GM23338 (cell line): ENCODE data around the gene TMEM218. TPM values are rescaled to one million over a fixed set of nuclear protein-coding genes. Genes with fewer than 3 reads are reported as not detected.

ENCODE experiments used
- ATAC-seq: fragments of 200-7000 bp; cut with Tn5 transposase; 3 replicates; pipeline ENCODE4 v1.9.1; 2020
- DNase-seq: peaks from one replicate; pipeline ENCODE4 v3.0.0-alpha.2; 2015; ENCODE audit warnings: low spot score
- H2AFZ ChIP-seq: fragments of 200-600 bp; sonication (generic); 2 replicates; pipeline ENCODE4 v1.8.0; 2016; ENCODE audit warnings: antibody characterized with exemption, mild to moderate bottlenecking, moderate library complexity
- H3F3A ChIP-seq: fragments of 200-600 bp; sonication (generic); replicated peaks from 2 replicates; pipeline ENCODE4 v1.8.0; 2017; ENCODE audit warnings: antibody characterized with exemption, mixed run types, low read depth
- H3K27ac ChIP-seq: fragments of 200-600 bp; sonication (generic); 2 replicates; pipeline ENCODE4 v1.6.1; 2016; ENCODE audit warnings: low read depth
- H3K27me3 ChIP-seq: fragments of 200-600 bp; sonication (generic); 2 replicates; pipeline ENCODE4 v1.8.0; 2016; ENCODE audit warnings: mild to moderate bottlenecking, mixed run types, moderate library complexity; ENCODE audit not compliant: insufficient read depth
- H3K36me3 ChIP-seq: fragments of 200-600 bp; sonication (generic); 2 replicates; pipeline ENCODE4 v1.8.0; 2016; ENCODE audit warnings: mild to moderate bottlenecking; ENCODE audit not compliant: insufficient read depth
- H3K4me1 ChIP-seq: fragments of 200-600 bp; sonication (generic); 2 replicates; pipeline ENCODE4 v1.8.0; 2016; ENCODE audit warnings: mild to moderate bottlenecking, moderate library complexity; ENCODE audit not compliant: insufficient read depth
- H3K4me2 ChIP-seq: fragments of 200-600 bp; sonication (generic); 2 replicates; pipeline ENCODE4 v1.7.1; 2017; ENCODE audit warnings: mixed run types
- H3K4me3 ChIP-seq: fragments of 200-600 bp; sonication (generic); 2 replicates; pipeline ENCODE4 v1.6.1; 2016; ENCODE audit warnings: mixed run types
- H3K79me2 ChIP-seq: fragments of 200-600 bp; sonication (generic); replicated peaks from 2 replicates; pipeline ENCODE4 v1.8.0; 2017; ENCODE audit warnings: mild to moderate bottlenecking; ENCODE audit not compliant: insufficient read depth
- H3K9me2 ChIP-seq: fragments of 200-600 bp; sonication (generic); 2 replicates; pipeline ENCODE4 v1.8.0; 2017; ENCODE audit not compliant: insufficient read depth
- H4K20me1 ChIP-seq: fragments of 200-600 bp; sonication (generic); replicated peaks from 2 replicates; pipeline ENCODE4 v1.8.0; 2017; ENCODE audit warnings: mild to moderate bottlenecking; ENCODE audit not compliant: insufficient read depth
- H3K27ac Mint-ChIP-seq: 2 replicates; pipeline ENCODE4 v1.8.0; 2020; ENCODE audit warnings: inconsistent platforms, mild to moderate bottlenecking, moderate library complexity, mixed read lengths
- H3K27me3 Mint-ChIP-seq: 3 replicates; pipeline ENCODE4 v1.8.0; 2022; ENCODE audit warnings: low read depth, mild to moderate bottlenecking, moderate library complexity, mixed read lengths, inconsistent platforms; ENCODE audit not compliant: insufficient read depth, poor library complexity
- H3K36me3 Mint-ChIP-seq: 3 replicates; pipeline ENCODE4 v1.8.0; 2021; ENCODE audit warnings: low read depth, mild to moderate bottlenecking, inconsistent platforms, moderate library complexity, mixed read lengths
- H3K4me1 Mint-ChIP-seq: 3 replicates; pipeline ENCODE4 v1.8.0; 2020; ENCODE audit warnings: mild to moderate bottlenecking, inconsistent platforms, mixed read lengths
- H3K4me3 Mint-ChIP-seq: 3 replicates; pipeline ENCODE4 v1.8.0; 2021; ENCODE audit warnings: moderate library complexity, mild to moderate bottlenecking, inconsistent platforms, mixed read lengths
- H3K9me3 Mint-ChIP-seq: 3 replicates; pipeline ENCODE4 v1.8.0; 2020; ENCODE audit warnings: moderate library complexity, mild to moderate bottlenecking, inconsistent platforms, mixed read lengths
- EZH2 ChIP-seq: fragments of 200-600 bp; sonication (generic); IDR thresholded peaks from one replicate; pipeline ENCODE4 v1.8.0; 2017; ENCODE audit warnings: antibody characterized with exemption, mild to moderate bottlenecking, low read depth; ENCODE audit not compliant: unreplicated experiment
- NANOG ChIP-seq: IDR thresholded peaks from 2 replicates; pipeline ENCODE4 v1.6.1; 2016; ENCODE audit warnings: antibody characterized with exemption, borderline replicate concordance
- POLR2AphosphoS5 ChIP-seq: IDR thresholded peaks from 2 replicates; pipeline ENCODE4 v1.6.1; 2016; ENCODE audit warnings: antibody characterized with exemption, low read depth
- polyA plus RNA-seq: library from polyadenylated mRNA; unstranded; fragments of >200 nt; fragmentation: Nextera tagmentation; extraction: Ambion mirVana; gene quantifications from 2 replicates; pipeline ENCODE4 v1.2.1, GENCODE V29; 2016
- total RNA-seq: library from RNA; depleted of rRNA; stranded (reverse); fragments of >200 nt; shearing (Covaris generic); gene quantifications from 2 replicates; pipeline ENCODE4 v1.2.3, GENCODE V29; 2014
- TF ChIP-seq, protein P1 (sequence below): fragments of 250-450 bp; sonication (Bioruptor Pico); IDR thresholded peaks from 2 replicates; pipeline ENCODE4 v1.5.0; 2020; ENCODE audit warnings: mild to moderate bottlenecking, moderate library complexity

The TMEM218 gene
- total and polyA plus RNA-seq, 2 experiments from 2014 or later = 23.7 to 24.2 TPM

DNA sequence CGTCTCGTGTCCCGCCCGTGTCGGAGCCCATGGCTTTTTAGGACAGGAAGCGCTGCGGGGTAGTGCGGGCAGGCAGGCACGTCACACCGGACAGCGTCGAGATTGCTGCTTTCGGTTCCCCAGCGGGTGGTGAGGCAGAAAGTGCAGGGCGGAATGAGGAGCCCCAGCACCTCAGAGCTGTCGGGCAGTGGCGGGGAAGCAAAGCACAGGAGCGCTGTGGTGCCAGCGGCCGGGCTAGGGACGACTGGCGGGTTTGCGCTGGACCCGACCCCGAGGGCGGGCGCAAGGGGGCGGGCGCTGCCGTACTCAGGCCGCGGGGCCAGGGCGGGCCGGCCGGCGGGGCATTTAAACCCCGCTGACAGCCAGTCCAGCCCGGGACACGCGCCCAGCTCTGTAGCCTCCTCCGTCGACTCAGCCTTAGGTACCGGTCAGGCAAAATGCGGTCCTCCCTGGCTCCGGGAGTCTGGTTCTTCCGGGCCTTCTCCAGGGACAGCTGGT is 48.4 kb downstream of the TMEM218 start, which contains the start of gene SLC37A2 (continued):
- TF ChIP-seq, protein P1, sequence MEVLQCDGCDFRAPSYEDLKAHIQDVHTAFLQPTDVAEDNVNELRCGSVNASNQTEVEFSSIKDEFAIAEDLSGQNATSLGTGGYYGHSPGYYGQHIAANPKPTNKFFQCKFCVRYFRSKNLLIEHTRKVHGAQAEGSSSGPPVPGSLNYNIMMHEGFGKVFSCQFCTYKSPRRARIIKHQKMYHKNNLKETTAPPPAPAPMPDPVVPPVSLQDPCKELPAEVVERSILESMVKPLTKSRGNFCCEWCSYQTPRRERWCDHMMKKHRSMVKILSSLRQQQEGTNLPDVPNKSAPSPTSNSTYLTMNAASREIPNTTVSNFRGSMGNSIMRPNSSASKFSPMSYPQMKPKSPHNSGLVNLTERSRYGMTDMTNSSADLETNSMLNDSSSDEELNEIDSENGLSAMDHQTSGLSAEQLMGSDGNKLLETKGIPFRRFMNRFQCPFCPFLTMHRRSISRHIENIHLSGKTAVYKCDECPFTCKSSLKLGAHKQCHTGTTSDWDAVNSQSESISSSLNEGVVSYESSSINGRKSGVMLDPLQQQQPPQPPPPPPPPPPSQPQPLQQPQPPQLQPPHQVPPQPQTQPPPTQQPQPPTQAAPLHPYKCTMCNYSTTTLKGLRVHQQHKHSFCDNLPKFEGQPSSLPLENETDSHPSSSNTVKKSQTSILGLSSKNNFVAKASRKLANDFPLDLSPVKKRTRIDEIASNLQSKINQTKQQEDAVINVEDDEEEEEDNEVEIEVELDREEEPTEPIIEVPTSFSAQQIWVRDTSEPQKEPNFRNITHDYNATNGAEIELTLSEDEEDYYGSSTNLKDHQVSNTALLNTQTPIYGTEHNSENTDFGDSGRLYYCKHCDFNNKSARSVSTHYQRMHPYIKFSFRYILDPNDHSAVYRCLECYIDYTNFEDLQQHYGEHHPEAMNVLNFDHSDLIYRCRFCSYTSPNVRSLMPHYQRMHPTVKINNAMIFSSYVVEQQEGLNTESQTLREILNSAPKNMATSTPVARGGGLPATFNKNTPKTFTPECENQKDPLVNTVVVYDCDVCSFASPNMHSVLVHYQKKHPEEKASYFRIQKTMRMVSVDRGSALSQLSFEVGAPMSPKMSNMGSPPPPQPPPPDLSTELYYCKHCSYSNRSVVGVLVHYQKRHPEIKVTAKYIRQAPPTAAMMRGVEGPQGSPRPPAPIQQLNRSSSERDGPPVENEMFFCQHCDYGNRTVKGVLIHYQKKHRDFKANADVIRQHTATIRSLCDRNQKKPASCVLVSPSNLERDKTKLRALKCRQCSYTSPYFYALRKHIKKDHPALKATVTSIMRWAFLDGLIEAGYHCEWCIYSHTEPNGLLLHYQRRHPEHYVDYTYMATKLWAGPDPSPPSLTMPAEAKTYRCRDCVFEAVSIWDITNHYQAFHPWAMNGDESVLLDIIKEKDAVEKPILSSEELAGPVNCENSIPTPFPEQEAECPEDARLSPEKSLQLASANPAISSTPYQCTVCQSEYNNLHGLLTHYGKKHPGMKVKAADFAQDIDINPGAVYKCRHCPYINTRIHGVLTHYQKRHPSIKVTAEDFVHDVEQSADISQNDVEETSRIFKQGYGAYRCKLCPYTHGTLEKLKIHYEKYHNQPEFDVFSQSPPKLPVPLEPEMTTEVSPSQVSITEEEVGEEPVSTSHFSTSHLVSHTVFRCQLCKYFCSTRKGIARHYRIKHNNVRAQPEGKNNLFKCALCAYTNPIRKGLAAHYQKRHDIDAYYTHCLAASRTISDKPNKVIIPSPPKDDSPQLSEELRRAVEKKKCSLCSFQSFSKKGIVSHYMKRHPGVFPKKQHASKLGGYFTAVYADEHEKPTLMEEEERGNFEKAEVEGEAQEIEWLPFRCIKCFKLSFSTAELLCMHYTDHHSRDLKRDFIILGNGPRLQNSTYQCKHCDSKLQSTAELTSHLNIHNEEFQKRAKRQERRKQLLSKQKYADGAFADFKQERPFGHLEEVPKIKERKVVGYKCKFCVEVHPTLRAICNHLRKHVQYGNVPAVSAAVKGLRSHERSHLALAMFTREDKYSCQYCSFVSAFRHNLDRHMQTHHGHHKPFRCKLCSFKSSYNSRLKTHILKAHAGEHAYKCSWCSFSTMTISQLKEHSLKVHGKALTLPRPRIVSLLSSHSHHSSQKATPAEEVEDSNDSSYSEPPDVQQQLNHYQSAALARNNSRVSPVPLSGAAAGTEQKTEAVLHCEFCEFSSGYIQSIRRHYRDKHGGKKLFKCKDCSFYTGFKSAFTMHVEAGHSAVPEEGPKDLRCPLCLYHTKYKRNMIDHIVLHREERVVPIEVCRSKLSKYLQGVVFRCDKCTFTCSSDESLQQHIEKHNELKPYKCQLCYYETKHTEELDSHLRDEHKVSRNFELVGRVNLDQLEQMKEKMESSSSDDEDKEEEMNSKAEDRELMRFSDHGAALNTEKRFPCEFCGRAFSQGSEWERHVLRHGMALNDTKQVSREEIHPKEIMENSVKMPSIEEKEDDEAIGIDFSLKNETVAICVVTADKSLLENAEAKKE (CRISPR knock-in tag) = no peak
- TF ChIP-seq POLR2AphosphoS5 = no peak

DNA sequence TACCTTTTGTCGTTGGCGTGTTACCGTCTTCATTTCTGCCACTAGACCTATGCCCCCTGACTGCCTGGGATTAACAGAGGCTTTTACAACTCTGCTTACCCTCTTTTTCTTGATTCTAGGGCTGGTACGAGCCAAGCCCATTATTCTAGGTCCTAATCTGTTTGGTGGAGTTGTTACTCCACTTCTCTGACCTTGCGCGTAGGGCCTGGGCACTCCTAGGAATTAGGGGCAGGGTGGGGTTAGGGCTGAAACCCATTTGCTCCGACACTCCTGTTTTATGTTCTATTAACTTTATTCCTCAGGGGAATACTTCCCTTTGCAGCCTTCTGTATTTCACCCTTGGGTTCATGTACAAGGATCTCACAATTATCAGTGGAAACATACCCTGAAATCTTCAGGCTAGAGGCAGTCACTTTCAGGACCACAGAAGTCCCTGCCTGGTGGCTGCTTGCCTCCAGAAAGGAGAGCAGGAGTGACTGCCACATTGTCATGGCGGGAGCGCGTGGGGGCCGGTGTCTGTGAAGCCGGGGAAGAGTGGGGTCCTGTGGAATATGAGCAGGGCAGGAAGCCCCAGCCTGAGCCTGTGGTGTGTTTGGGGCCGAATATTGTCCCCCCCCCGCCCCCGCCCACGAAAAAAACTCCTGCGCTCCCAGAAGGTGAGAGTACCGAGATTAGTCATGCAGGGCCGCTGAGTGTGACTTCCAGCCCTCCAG is 49.1 kb downstream of the TMEM218 start:
- ATAC-seq (peak; percentile 3; the same call in 2 of the 3 replicates), DNase-seq (no peak)
- Mint-ChIP-seq H3K36me3 (no peaks in the 10 kb centered on the region), H3K4me3 (peak overlapping the region; percentile 86), H3K27me3 (peaks cover 31% of the 10 kb centered on the region), H3K9me3 (no peaks in the 10 kb centered on the region), H3K27ac (no peak overlapping the region), H3K4me1 (peaks cover 9% of the 10 kb centered on the region; the same call in 1 of the 3 replicates)
- no peak overlapping the region for H3K27ac ChIP-seq
- peak overlapping the region; percentile 90 for H3K4me3 ChIP-seq
- no peaks in the 10 kb centered on the region for H3K9me2 ChIP-seq
- H4K20me1 ChIP-seq = no peaks in the 10 kb centered on the region
- no peaks in the 10 kb centered on the region for H3K36me3 ChIP-seq
- peaks cover 6% of the 10 kb centered on the region; the same call in 1 of the 2 replicates for H3K4me1 ChIP-seq
- TF ChIP-seq NANOG (no peak), EZH2 (peak; percentile 1)
- peak overlapping the region; percentile 82 for H3K4me2 ChIP-seq
- no peaks in the 10 kb centered on the region for H3K79me2 ChIP-seq
- H3F3A ChIP-seq = no peaks in the 10 kb centered on the region
- H2AFZ ChIP-seq = peak overlapping the region; percentile 98
- peaks cover 63% of the 10 kb centered on the region for H3K27me3 ChIP-seq
